ENCODE data around the gene CFAP210. TPM values are rescaled to one million over a fixed set of nuclear protein-coding genes. Genes with fewer than 3 reads are reported as not detected.

CFAP210 gene
- polyA plus RNA-seq, 2 of the 4 experiments (the other 2 are of a cell fraction), result 0.31 to 0.35 TPM

DNA sequence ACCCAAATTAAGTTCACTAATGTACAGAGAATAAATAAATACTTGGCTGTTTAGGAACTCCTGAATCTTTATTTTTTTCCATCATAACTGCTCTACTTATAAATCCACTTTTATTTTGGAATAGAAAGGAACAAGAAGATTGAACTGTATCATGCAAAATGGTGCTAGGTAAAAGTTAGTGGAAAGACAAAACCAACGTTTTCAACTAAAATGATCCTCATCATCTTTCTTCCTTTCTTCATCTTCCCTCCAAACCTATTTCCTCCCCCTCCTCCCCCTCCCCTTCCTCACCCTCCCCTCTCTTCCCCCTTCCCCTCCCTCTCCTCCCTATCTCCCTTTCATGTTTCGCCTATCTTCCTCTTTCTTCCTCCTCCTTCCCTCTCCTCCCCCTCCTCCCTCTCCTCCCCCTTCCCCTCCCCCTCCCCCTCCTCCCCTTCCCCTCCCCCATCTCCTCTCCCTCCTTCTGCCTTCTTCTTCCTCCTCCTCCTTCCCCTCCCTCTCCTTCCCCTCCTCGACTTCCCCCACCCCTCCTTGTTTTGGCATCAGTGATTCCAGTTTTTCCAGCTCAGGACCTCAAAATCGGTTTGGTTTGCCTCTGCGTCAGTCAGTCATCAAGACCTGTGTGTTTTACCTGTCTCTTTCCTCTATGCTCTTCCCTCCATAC lies 44.5 kb upstream of the CFAP210 start:
- Histone ChIP-seq H3K4me3 (no peak overlapping the region), H3K4me2 (peak overlapping the region; percentile 9; the same call in 1 of the 3 replicates), H3K27ac (no peak overlapping the region), H3K9me3 (no peaks in the 10 kb centered on the region), H3K4me1 (peaks cover 15% of the 10 kb centered on the region; the same call in 2 of the 3 replicates)
- ChIA-PET CTCF (no interaction called here), POLR2A (no interaction called here)
- FAIRE-seq (no peak), ATAC-seq (no peak), DNase-seq (ENCODE audit: low read depth in 1 of 2, low spot score in 1 of 2) (no peak)
- TF ChIP-seq SMC3 (IDR thresholded peaks at IDR 0.05), result no peak
- TF ChIP-seq RFX5 (IDR thresholded peaks at IDR 0.05), result no peak
- no peak for TF ChIP-seq CHD4 (IDR thresholded peaks at IDR 0.05; ENCODE audit: borderline replicate concordance)
- no peak for TF ChIP-seq FOXS1 (CRISPR knock-in tag; IDR thresholded peaks at IDR 0.05)
- no peak for TF ChIP-seq NPAS2 (CRISPR knock-in tag; IDR thresholded peaks at IDR 0.05; ENCODE audit: borderline replicate concordance)
- no peak for TF ChIP-seq RAD21 (conservative IDR thresholded peaks at IDR 0.05 in 1 of 2, IDR thresholded peaks at IDR 0.05 in 1 of 2)
- WGBS (ENCODE audit: missing lambda C conversion rate), result 65% methylated on average over 3 of the region's 5 CpGs

DNA sequence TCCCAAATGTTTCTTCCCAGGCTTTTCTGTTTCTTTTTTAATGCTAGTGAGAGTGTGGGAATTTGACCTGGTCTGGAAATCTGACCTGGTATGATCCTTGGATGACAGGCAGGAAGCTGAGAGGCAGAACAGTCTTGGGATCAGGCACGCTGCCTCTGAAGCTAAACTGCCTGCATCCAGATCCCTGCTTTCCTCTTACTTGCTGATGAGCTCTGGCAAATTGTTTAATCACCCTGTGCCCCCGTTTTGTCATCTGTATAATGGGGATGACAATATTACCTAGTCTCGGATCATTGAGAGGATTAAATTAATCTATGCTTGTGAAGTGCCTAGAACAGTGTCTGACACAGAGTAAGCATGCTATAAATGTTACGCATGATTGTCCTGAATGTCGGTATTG lies 42.7 kb upstream of the CFAP210 start:
- 84% methylated on average over 5 of the region's 5 CpGs for WGBS (ENCODE audit: missing lambda C conversion rate)
- ATAC-seq (no peak), DNase-seq (ENCODE audit: low read depth in 1 of 2, low spot score in 1 of 2) (no peak), FAIRE-seq (no peak)
- Histone ChIP-seq H3K4me2 (no peak overlapping the region), H3K4me1 (peaks cover 18% of the 10 kb centered on the region; the same call in 2 of the 3 replicates), H3K27ac (no peak overlapping the region), H3K4me3 (no peak overlapping the region), H3K9me3 (no peaks in the 10 kb centered on the region)
- CTCF ChIA-PET, result interaction anchor here (0.6 to 2.0 kb wide), 3 partner anchors 31 to 119 kb away, joined by 3 to 5 read pairs (median 3); no protein-coding TSS in a partner anchor
- TF ChIP-seq HDAC2 (IDR thresholded peaks at IDR 0.05) (no peak), ZNF302 (CRISPR knock-in tag; IDR thresholded peaks at IDR 0.05) (no peak), EHF (CRISPR knock-in tag; IDR thresholded peaks at IDR 0.05) (no peak), ZFP36 (IDR thresholded peaks at IDR 0.05; ENCODE audit: borderline replicate concordance, partially characterized antibody) (no peak), EHMT2 (IDR thresholded peaks at IDR 0.05; ENCODE audit: low read depth) (no peak), PHF8 (IDR thresholded peaks at IDR 0.05; ENCODE audit: borderline replicate concordance, low read depth) (no peak), BHLHE40 (IDR thresholded peaks at IDR 0.05; ENCODE audit: low read depth, low read length) (no peak), ESRRA (IDR thresholded peaks at IDR 0.05; ENCODE audit: borderline replicate concordance, low read length) (no peak), CHD4 (IDR thresholded peaks at IDR 0.05; ENCODE audit: borderline replicate concordance) (no peak), CEBPB (IDR thresholded peaks at IDR 0.05) (no peak), JUN (IDR thresholded peaks at IDR 0.05) (no peak), ZSCAN20 (CRISPR knock-in tag; IDR thresholded peaks at IDR 0.05) (no peak), RNF2 (IDR thresholded peaks at IDR 0.05; ENCODE audit: borderline replicate concordance, low read depth) (no peak), CHD2 (IDR thresholded peaks at IDR 0.05; ENCODE audit: low read length, partially characterized antibody) (no peak)
- TF ChIP-seq, protein P1, sequence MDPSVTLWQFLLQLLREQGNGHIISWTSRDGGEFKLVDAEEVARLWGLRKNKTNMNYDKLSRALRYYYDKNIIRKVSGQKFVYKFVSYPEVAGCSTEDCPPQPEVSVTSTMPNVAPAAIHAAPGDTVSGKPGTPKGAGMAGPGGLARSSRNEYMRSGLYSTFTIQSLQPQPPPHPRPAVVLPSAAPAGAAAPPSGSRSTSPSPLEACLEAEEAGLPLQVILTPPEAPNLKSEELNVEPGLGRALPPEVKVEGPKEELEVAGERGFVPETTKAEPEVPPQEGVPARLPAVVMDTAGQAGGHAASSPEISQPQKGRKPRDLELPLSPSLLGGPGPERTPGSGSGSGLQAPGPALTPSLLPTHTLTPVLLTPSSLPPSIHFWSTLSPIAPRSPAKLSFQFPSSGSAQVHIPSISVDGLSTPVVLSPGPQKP (IDR thresholded peaks at IDR 0.05; ENCODE audit: low read depth, low read length), result no peak
- TF ChIP-seq, protein P2, sequence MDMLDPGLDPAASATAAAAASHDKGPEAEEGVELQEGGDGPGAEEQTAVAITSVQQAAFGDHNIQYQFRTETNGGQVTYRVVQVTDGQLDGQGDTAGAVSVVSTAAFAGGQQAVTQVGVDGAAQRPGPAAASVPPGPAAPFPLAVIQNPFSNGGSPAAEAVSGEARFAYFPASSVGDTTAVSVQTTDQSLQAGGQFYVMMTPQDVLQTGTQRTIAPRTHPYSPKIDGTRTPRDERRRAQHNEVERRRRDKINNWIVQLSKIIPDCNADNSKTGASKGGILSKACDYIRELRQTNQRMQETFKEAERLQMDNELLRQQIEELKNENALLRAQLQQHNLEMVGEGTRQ (IDR thresholded peaks at IDR 0.05), result no peak
- TF ChIP-seq, protein P3, sequence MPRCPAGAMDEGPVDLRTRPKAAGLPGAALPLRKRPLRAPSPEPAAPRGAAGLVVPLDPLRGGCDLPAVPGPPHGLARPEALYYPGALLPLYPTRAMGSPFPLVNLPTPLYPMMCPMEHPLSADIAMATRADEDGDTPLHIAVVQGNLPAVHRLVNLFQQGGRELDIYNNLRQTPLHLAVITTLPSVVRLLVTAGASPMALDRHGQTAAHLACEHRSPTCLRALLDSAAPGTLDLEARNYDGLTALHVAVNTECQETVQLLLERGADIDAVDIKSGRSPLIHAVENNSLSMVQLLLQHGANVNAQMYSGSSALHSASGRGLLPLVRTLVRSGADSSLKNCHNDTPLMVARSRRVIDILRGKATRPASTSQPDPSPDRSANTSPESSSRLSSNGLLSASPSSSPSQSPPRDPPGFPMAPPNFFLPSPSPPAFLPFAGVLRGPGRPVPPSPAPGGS (IDR thresholded peaks at IDR 0.05), result no peak
- TF ChIP-seq, protein P4, sequence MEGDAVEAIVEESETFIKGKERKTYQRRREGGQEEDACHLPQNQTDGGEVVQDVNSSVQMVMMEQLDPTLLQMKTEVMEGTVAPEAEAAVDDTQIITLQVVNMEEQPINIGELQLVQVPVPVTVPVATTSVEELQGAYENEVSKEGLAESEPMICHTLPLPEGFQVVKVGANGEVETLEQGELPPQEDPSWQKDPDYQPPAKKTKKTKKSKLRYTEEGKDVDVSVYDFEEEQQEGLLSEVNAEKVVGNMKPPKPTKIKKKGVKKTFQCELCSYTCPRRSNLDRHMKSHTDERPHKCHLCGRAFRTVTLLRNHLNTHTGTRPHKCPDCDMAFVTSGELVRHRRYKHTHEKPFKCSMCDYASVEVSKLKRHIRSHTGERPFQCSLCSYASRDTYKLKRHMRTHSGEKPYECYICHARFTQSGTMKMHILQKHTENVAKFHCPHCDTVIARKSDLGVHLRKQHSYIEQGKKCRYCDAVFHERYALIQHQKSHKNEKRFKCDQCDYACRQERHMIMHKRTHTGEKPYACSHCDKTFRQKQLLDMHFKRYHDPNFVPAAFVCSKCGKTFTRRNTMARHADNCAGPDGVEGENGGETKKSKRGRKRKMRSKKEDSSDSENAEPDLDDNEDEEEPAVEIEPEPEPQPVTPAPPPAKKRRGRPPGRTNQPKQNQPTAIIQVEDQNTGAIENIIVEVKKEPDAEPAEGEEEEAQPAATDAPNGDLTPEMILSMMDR (IDR thresholded peaks at IDR 0.05), result no peak
- POLR2A ChIA-PET, result no interaction called here
